RPMI7951 (cell line): ENCODE measurements around the gene INTS14. TPM values are rescaled to one million over a fixed set of nuclear protein-coding genes. Genes with fewer than 3 reads are reported as not detected.
"Not testable (repeated sequence)": the region's sequence is repeated elsewhere in the genome, so short reads cannot be mapped to it uniquely, and the experiment has no call there.

ENCODE experiments used
- DNase-seq: peaks from one replicate; pipeline ENCODE4 v3.0.0-alpha.2; 2012; ENCODE audit warnings: low read depth
- total RNA-seq: library from RNA; depleted of rRNA; stranded (reverse); fragments of >200 nt; shearing (Covaris generic); gene quantifications from 2 replicates; pipeline ENCODE4 v1.2.3, GENCODE V29; 2014

The INTS14 gene
- total RNA-seq, 1 experiment from 2014 or later: 50.0 TPM

GRCh38 chr15:65578904-65579728, 31.8 kb downstream of the INTS14 start:
- no peak for DNase-seq

- no peak for DNase-seq
These were observed 33.6 kb downstream of the INTS14 start for GRCh38 chr15:65577129-65577996.

GRCh38 chr15:65576664-65577063, 34.3 kb downstream of the INTS14 start:
- peak; percentile 27 for DNase-seq

- no peak for DNase-seq
These were observed 39.0 kb downstream of the INTS14 start for GRCh38 chr15:65571971-65572370.

- DNase-seq: no peak
These were observed 41.2 kb downstream of the INTS14 start for GRCh38 chr15:65569728-65570127.

- DNase-seq: no peak
These were observed 49.0 kb downstream of the INTS14 start for GRCh38 chr15:65561934-65562333.

- no peak for DNase-seq
These were observed 51.0 kb downstream of the INTS14 start for GRCh38 chr15:65559941-65560340.

- DNase-seq: no peak
These were observed 51.8 kb downstream of the INTS14 start for GRCh38 chr15:65558997-65559760.

- DNase-seq: peak; percentile 7
These were observed 52.6 kb downstream of the INTS14 start for GRCh38 chr15:65558336-65558735.

- no peak for DNase-seq
These were observed 54.3 kb downstream of the INTS14 start for GRCh38 chr15:65556622-65557021.

- DNase-seq: no peak
These were observed 57.2 kb downstream of the INTS14 start for GRCh38 chr15:65553691-65554090.

GRCh38 chr15:65552851-65553250, 58.1 kb downstream of the INTS14 start:
- not testable (repeated sequence) for DNase-seq

GRCh38 chr15:65551183-65551582, 59.7 kb downstream of the INTS14 start:
- no peak for DNase-seq

GRCh38 chr15:65550681-65551098, 60.2 kb downstream of the INTS14 start:
- peak; percentile 21 for DNase-seq

GRCh38 chr15:65549288-65549687, 61.6 kb downstream of the INTS14 start:
- not testable (repeated sequence) for DNase-seq

GRCh38 chr15:65547841-65548240, 63.1 kb downstream of the INTS14 start:
- no peak for DNase-seq

GRCh38 chr15:65541231-65541820, 69.6 kb downstream of the INTS14 start:
- no peak for DNase-seq

- no peak for DNase-seq
These were observed 70.6 kb downstream of the INTS14 start for GRCh38 chr15:65540314-65540713.

- DNase-seq: no peak
These were observed 75.7 kb downstream of the INTS14 start for GRCh38 chr15:65535192-65535591.

GRCh38 chr15:65533057-65533756, 77.7 kb downstream of the INTS14 start:
- DNase-seq: peak; percentile 9

GRCh38 chr15:65532738-65533051, 78.2 kb downstream of the INTS14 start:
- DNase-seq: peak; percentile 64
